ENCODE measurements around the gene DLG1. TPM values are rescaled to one million over a fixed set of nuclear protein-coding genes. Genes with fewer than 3 reads are reported as not detected.
A peak's percentile ranks its signal among the peaks of the same experiment; 100 is the strongest.

The DLG1 gene
- total and polyA plus RNA-seq, 9 of the 15 experiments (the other 6 are each of a cell fraction or from before 2014, with no cell fraction given): 9.4 to 63.5 (median 43.6) TPM

DNA sequence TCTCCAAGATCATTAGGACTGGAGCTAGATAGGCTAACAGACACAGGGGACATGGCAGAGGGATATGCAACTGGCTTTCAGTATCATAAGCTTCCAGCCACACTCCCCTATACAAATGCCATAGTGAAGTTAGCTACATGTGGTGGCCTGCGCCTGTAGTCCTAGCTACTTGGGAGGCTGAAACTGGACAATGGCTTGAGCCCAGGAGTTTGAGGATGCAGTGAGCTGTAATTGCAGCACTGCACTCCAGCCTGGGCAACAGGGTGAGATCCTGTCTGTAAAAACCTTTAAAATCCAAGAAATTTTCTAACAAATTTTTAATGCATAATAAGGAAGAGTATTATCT, 37.3 kb downstream of the DLG1 start:
- H3K9ac ChIP-seq (ENCODE audit: insufficient read depth in 1 of 2, low read depth in 2 of 2, low read length in 2 of 2): no peak overlapping the region
- H3K4me1 ChIP-seq (replicated peaks in 1 of 2; ENCODE audit: control insufficient read depth in 2 of 2, insufficient read depth in 2 of 2, low read length in 2 of 2): no peaks in the 10 kb centered on the region
- WGBS (ENCODE audit: insufficient coverage, low coverage, missing lambda C conversion rate): 94% methylated on average over 1 of the region's 1 CpG
- peaks cover 71% of the 10 kb centered on the region for H3K79me2 ChIP-seq (ENCODE audit: control insufficient read depth, insufficient read depth, low read length)
- no peak for DNase-seq (ENCODE audit: extremely low read depth in 1 of 4, low spot score in 3 of 4)
- H3K4me2 ChIP-seq (ENCODE audit: insufficient read depth, low read length): no peak overlapping the region
- FAIRE-seq: no peak
- in situ Hi-C loops (cut with MboI): loop anchor here (25.0 kb wide), 1 partner anchor 251 kb away; no protein-coding TSS in a partner anchor
- no peak overlapping the region for H3K27ac ChIP-seq (ENCODE audit: extremely low read depth, low read depth, low read length)
- CTCF ChIA-PET (ENCODE audit: low intra/inter-chr PET ratio): no interaction called here
- POLR2A ChIA-PET: interaction anchor here (1.0 kb wide), 1 partner anchor 14 kb away, joined by 5 read pairs; no protein-coding TSS in a partner anchor
- H4K20me1 ChIP-seq (replicated peaks; ENCODE audit: control insufficient read depth, insufficient read depth, low read length): 0 out of 2 replicates have a peak, but pooled peaks cover 2% of the 10 kb centered on the region
- no TSS peak for BruUV-seq (replicated peaks)
- peak; percentile 67 for ATAC-seq
- H3K9me1 ChIP-seq (ENCODE audit: control insufficient read depth, insufficient read depth, low read length): no peaks in the 10 kb centered on the region
- no peaks in the 10 kb centered on the region for H3K9me3 ChIP-seq (replicated peaks; ENCODE audit: control insufficient read depth, insufficient read depth, low read depth, low read length)
- no peak overlapping the region for H2AFZ ChIP-seq (ENCODE audit: low read depth, low read length)
- H3K4me3 ChIP-seq: no peak overlapping the region
- peaks cover 11% of the 10 kb centered on the region; the same call in 2 of the 3 replicates for H3K36me3 ChIP-seq (ENCODE audit: control insufficient read depth, insufficient read depth, low read length)
- TF ChIP-seq ZNF121 (CRISPR knock-in tag; conservative IDR thresholded peaks at IDR 0.05): peak; percentile 47; the same call in 1 of the 2 replicates
- TF ChIP-seq, protein P1, sequence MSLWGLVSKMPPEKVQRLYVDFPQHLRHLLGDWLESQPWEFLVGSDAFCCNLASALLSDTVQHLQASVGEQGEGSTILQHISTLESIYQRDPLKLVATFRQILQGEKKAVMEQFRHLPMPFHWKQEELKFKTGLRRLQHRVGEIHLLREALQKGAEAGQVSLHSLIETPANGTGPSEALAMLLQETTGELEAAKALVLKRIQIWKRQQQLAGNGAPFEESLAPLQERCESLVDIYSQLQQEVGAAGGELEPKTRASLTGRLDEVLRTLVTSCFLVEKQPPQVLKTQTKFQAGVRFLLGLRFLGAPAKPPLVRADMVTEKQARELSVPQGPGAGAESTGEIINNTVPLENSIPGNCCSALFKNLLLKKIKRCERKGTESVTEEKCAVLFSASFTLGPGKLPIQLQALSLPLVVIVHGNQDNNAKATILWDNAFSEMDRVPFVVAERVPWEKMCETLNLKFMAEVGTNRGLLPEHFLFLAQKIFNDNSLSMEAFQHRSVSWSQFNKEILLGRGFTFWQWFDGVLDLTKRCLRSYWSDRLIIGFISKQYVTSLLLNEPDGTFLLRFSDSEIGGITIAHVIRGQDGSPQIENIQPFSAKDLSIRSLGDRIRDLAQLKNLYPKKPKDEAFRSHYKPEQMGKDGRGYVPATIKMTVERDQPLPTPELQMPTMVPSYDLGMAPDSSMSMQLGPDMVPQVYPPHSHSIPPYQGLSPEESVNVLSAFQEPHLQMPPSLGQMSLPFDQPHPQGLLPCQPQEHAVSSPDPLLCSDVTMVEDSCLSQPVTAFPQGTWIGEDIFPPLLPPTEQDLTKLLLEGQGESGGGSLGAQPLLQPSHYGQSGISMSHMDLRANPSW (CRISPR knock-in tag; IDR thresholded peaks at IDR 0.05): no peak
- no peaks in the 10 kb centered on the region for H3K27me3 ChIP-seq (ENCODE audit: control insufficient read depth in 2 of 2, insufficient read depth in 2 of 2, low read length in 2 of 2)
- intact Hi-C loops (cut with micrococcal nuclease): no loop called here
